HepG2 (cell line): ENCODE results near the gene LSM10. TPM values are rescaled to one million over a fixed set of nuclear protein-coding genes. Genes with fewer than 3 reads are reported as not detected.

ENCODE experiments used
- TEAD3 ChIP-seq: optimal IDR thresholded peaks from 2 replicates; pipeline ENCODE3; 2016; ENCODE audit warnings: borderline replicate concordance
- TFAP4 ChIP-seq: sonication (generic); IDR thresholded peaks from 2 replicates; pipeline ENCODE4 v1.6.1; 2016; ENCODE audit warnings: low read depth, borderline replicate concordance
- YEATS4 ChIP-seq: sonication (generic); formaldehyde crosslinking; IDR thresholded peaks from 2 replicates; pipeline ENCODE4 v1.4.0; 2020; ENCODE audit warnings: missing genetic modification reagents, borderline replicate concordance
- ZNF354B ChIP-seq: sonication (generic); formaldehyde crosslinking; IDR thresholded peaks from 2 replicates; pipeline ENCODE4 v1.8.0; 2022; ENCODE audit warnings: mild to moderate bottlenecking, missing genetic modification reagents
- ZNF367 ChIP-seq: sonication (generic); formaldehyde crosslinking; IDR thresholded peaks from 2 replicates; pipeline ENCODE4 v1.4.0; 2020; ENCODE audit warnings: missing genetic modification reagents, borderline replicate concordance
- ZNF468 ChIP-seq: sonication (generic); formaldehyde crosslinking; IDR thresholded peaks from 2 replicates; pipeline ENCODE4 v1.8.0; 2022; ENCODE audit warnings: mild to moderate bottlenecking, moderate library complexity, missing genetic modification reagents
- ZNF724P ChIP-seq: sonication (generic); formaldehyde crosslinking; IDR thresholded peaks from 2 replicates; pipeline ENCODE4 v1.8.0; 2022; ENCODE audit warnings: missing genetic modification reagents, borderline replicate concordance
- ZNF770 ChIP-seq: sonication (generic); formaldehyde crosslinking; IDR thresholded peaks from 2 replicates; pipeline ENCODE4 v1.5.0; 2020; ENCODE audit warnings: mild to moderate bottlenecking, missing genetic modification reagents
- ZSCAN5A ChIP-seq: sonication (generic); formaldehyde crosslinking; IDR thresholded peaks from 2 replicates; pipeline ENCODE4 v1.8.0; 2022; ENCODE audit warnings: mild to moderate bottlenecking, missing genetic modification reagents, borderline replicate concordance
- polyA plus RNA-seq, 8 experiments: library from polyadenylated mRNA; depleted of rRNA in 3 of 8; stranded (reverse) in 7 of 8; unstranded in 1 of 8; fragments of >200 nt; fragmentation: Illumina TruSeq in 4 of 8; extraction: Trizol in 4 of 8; gene quantifications; 2 replicates each; pipeline versions ENCODE4 v1.2.1 to v1.2.3, GENCODE V29; 2011 to 2016; ENCODE audit warnings: low read depth in 4 of 8, missing spikeins in 1 of 8, mixed read lengths in 1 of 8; ENCODE audit not compliant: insufficient read depth in 1 of 8
- total RNA-seq, 5 experiments: library from RNA; depleted of rRNA; stranded (reverse); fragments of >200 nt; fragmentation: Illumina TruSeq; extraction: Trizol; gene quantifications; 2 replicates each; pipeline ENCODE4 v1.2.3, GENCODE V29; 2016; ENCODE audit warnings: low read depth in 1 of 5
- TF ChIP-seq, protein P1 (sequence below): sonication (generic); formaldehyde crosslinking; IDR thresholded peaks from 2 replicates; pipeline ENCODE4 v1.5.1; 2020; ENCODE audit warnings: mild to moderate bottlenecking, moderate library complexity, missing genetic modification reagents
- TF ChIP-seq, protein P2 (sequence below): sonication (generic); formaldehyde crosslinking; IDR thresholded peaks from 2 replicates; pipeline ENCODE4 v1.4.0; 2020; ENCODE audit warnings: missing genetic modification reagents, mild to moderate bottlenecking, borderline replicate concordance

Gene LSM10
- total and polyA plus RNA-seq, 2 of the 13 experiments (the other 11 are each of a cell fraction or from before 2014, with no cell fraction given) = 14.0 to 52.0 TPM

DNA sequence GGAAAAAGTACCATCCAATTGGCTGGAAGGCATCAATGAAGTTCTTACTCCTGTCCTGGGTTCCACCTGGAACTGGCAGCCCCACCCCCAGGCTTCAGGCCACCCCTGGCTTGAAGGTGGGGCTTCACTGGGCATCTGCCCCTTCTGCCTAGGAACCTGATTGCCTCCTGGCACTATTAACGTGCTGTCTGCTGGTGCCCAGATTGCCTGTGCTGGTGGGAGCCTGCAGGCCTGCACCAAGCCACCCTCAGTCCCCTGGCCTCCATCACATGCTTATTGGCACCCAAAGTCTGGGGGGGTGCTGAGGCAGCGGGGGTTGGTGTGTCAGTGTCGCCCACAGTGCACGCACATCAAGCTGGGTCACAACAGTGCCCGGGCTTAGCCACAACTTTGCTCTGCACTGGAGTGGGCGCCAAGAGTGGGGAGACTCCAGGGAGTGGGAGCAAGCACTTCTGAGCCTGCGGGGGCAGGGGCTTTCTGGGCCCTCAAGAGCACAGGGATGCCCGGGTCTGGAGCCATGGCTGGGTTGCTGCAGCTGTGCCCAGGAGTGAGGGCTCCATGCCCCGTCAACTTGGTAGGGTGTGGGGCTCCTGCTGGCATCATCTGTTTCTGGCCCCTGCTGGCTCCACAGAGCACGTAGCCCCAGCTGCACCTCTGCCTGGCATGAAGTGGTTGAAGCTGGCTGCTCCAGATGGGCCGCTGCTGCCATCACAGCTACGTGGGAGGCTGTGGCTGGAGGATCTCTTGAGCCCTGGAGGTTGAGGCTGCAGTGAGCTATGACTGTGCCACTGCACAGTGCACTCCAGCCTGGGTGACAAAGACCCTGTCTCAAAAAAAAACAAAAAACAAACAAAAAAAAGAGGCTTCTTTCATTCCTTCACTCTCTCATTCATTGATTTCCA, 4.1 kb upstream of the LSM10 start (continued):
- no peak for TF ChIP-seq YEATS4 (CRISPR knock-in tag)
- TF ChIP-seq, protein P1, sequence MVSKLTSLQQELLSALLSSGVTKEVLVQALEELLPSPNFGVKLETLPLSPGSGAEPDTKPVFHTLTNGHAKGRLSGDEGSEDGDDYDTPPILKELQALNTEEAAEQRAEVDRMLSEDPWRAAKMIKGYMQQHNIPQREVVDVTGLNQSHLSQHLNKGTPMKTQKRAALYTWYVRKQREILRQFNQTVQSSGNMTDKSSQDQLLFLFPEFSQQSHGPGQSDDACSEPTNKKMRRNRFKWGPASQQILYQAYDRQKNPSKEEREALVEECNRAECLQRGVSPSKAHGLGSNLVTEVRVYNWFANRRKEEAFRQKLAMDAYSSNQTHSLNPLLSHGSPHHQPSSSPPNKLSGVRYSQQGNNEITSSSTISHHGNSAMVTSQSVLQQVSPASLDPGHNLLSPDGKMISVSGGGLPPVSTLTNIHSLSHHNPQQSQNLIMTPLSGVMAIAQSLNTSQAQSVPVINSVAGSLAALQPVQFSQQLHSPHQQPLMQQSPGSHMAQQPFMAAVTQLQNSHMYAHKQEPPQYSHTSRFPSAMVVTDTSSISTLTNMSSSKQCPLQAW (CRISPR knock-in tag) = no peak
- 0 out of 2 replicates have a peak, but pooled peaks have one; percentile 26 for TF ChIP-seq ZSCAN5A
- TF ChIP-seq ZNF724P = no peak
- 0 out of 2 replicates have a peak, but pooled peaks have one; percentile 22 for TF ChIP-seq TFAP4
- no peak for TF ChIP-seq ZNF354B (CRISPR knock-in tag)
- TF ChIP-seq TEAD3 (CRISPR knock-in tag) = no peak
- no peak for TF ChIP-seq ZNF367 (CRISPR knock-in tag)
- peak; percentile 75; the same call in 1 of the 2 replicates for TF ChIP-seq ZNF770 (CRISPR knock-in tag)
- TF ChIP-seq, protein P2, sequence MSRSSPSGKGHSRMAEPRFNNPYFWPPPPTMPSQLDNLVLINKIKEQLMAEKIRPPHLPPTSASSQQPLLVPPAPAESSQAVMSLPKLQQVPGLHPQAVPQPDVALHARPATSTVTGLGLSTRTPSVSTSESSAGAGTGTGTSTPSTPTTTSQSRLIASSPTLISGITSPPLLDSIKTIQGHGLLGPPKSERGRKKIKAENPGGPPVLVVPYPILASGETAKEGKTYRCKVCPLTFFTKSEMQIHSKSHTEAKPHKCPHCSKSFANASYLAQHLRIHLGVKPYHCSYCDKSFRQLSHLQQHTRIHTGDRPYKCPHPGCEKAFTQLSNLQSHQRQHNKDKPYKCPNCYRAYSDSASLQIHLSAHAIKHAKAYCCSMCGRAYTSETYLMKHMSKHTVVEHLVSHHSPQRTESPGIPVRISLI (CRISPR knock-in tag) = no peak
- TF ChIP-seq ZNF468 (CRISPR knock-in tag) = no peak
